Measurements from ENCODE around the gene EPHA8.

The EPHA8 gene

GRCh38 chr1:22619798-22620197, 56.5 kb downstream of the EPHA8 start:
- TF ChIP-seq ZNF274 (IDR thresholded peaks at IDR 0.05; ENCODE audit: low read depth, low read length): no peak
- H3K4me3 ChIP-seq (ENCODE audit: low read length): no peak overlapping the region

DNA sequence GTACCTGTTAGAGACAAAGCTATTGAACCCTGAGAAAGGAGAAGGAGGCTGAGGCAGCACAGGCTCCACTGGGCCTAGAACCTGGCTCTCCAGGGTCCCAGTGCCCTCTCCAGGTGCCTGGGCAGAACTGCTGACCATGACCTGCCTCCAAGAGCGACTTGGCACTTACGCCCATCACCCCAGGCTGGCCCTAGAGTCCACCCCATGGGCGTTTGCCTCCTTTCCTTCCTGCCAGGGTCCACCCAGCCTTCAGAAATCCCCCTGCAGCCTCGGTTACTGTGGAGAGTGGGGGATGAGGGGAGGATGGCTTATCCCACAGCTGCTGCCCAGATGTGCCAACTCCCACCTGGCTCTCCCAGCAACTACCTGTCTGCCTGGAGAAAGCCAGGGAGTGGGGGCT, 58.5 kb downstream of the EPHA8 start:
- no peak overlapping the region for H3K4me3 ChIP-seq (ENCODE audit: low read length)
- TF ChIP-seq ZNF274 (IDR thresholded peaks at IDR 0.05; ENCODE audit: low read depth, low read length): no peak

- TF ChIP-seq ZNF274 (IDR thresholded peaks at IDR 0.05; ENCODE audit: low read depth, low read length): no peak
- H3K4me3 ChIP-seq (ENCODE audit: low read length): no peak overlapping the region
Measured at GRCh38 chr1:22625262-22625925, 62.1 kb downstream of the EPHA8 start.

GRCh38 chr1:22626237-22627157, 63.2 kb downstream of the EPHA8 start:
- no peak for TF ChIP-seq ZNF274 (IDR thresholded peaks at IDR 0.05; ENCODE audit: low read depth, low read length)
- H3K4me3 ChIP-seq (ENCODE audit: low read length): no peak overlapping the region

- no peak for TF ChIP-seq ZNF274 (IDR thresholded peaks at IDR 0.05; ENCODE audit: low read depth, low read length)
- no peak overlapping the region for H3K4me3 ChIP-seq (ENCODE audit: low read length)
Measured at GRCh38 chr1:22627331-22627730, 64.0 kb downstream of the EPHA8 start.

- TF ChIP-seq ZNF274 (IDR thresholded peaks at IDR 0.05; ENCODE audit: low read depth, low read length): no peak
- no peak overlapping the region for H3K4me3 ChIP-seq (ENCODE audit: low read length)
Measured at GRCh38 chr1:22628698-22629444, 65.6 kb downstream of the EPHA8 start.

- no peak for TF ChIP-seq ZNF274 (IDR thresholded peaks at IDR 0.05; ENCODE audit: low read depth, low read length)
- no peak overlapping the region for H3K4me3 ChIP-seq (ENCODE audit: low read length)
Measured at GRCh38 chr1:22629886-22630285, 66.6 kb downstream of the EPHA8 start.

GRCh38 chr1:22633697-22634463, 70.6 kb downstream of the EPHA8 start:
- TF ChIP-seq ZNF274 (IDR thresholded peaks at IDR 0.05; ENCODE audit: low read depth, low read length): no peak
- H3K4me3 ChIP-seq (ENCODE audit: low read length): no peak overlapping the region

DNA sequence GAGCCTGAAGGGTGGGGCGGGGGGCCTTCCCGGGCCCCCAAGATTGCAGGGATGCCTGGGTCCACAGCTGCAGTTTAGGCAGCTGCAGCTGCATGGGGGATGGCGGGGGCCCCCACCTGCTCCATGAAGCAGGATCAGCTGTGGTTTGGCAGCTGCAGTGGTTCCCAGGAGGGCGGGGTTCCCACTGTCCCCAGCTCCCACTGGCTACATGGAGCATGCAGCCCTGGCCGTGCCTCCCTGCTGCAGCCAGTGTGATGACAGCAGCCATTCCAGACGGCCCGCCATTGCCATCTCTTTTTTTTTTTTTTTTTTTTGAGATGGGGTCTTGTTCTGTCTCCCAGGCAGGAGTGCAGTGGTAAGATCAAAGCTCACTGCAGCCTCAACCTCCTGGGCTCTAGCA, 72.1 kb downstream of the EPHA8 start:
- TF ChIP-seq ZNF274 (IDR thresholded peaks at IDR 0.05; ENCODE audit: low read depth, low read length): no peak
- H3K4me3 ChIP-seq (ENCODE audit: low read length): no peak overlapping the region

- H3K4me3 ChIP-seq (ENCODE audit: low read length): no peak within 1 kb of the TSS
- TF ChIP-seq ZNF274 (IDR thresholded peaks at IDR 0.05; ENCODE audit: low read depth, low read length): no peak
Measured at GRCh38 chr1:22636353-22636752, 73.1 kb downstream of the EPHA8 start, which contains the start of gene C1QA. C1QA (plus strand) TSS chr1:22636628; CDS start chr1:22637617, 989 bp downstream.

- no peak overlapping the region for H3K4me3 ChIP-seq (ENCODE audit: low read length)
- no peak for TF ChIP-seq ZNF274 (IDR thresholded peaks at IDR 0.05; ENCODE audit: low read depth, low read length)
Measured at GRCh38 chr1:22636927-22637326, 73.6 kb downstream of the EPHA8 start.

DNA sequence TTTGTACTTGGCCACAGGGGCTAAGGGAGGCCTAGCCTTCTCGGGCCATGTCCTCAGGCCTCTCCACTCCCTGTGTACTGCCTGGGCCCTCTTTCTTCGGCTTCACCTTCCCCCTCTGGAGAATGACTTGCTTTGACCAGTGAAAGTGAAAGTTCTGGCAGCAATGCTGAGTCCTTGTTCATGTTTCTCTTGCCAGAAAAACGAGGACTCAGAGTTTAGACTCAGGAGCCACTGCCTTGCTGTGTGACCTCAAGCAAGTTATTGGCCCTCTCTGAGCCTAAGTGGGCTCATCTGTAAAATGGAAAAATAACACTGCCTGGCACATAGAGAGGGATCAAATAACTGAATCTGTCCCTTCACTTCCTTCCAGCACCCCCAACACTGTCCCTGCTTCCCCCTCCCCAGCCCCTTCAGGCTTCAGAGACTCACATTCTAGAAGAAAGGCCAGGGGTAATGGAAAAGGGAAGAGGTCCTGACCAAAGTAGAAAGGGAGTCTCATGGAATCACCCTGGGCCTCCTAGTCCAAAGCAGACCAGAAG, 74.7 kb downstream of the EPHA8 start:
- no peak for TF ChIP-seq ZNF274 (IDR thresholded peaks at IDR 0.05; ENCODE audit: low read depth, low read length)
- no peak overlapping the region for H3K4me3 ChIP-seq (ENCODE audit: low read length)

DNA sequence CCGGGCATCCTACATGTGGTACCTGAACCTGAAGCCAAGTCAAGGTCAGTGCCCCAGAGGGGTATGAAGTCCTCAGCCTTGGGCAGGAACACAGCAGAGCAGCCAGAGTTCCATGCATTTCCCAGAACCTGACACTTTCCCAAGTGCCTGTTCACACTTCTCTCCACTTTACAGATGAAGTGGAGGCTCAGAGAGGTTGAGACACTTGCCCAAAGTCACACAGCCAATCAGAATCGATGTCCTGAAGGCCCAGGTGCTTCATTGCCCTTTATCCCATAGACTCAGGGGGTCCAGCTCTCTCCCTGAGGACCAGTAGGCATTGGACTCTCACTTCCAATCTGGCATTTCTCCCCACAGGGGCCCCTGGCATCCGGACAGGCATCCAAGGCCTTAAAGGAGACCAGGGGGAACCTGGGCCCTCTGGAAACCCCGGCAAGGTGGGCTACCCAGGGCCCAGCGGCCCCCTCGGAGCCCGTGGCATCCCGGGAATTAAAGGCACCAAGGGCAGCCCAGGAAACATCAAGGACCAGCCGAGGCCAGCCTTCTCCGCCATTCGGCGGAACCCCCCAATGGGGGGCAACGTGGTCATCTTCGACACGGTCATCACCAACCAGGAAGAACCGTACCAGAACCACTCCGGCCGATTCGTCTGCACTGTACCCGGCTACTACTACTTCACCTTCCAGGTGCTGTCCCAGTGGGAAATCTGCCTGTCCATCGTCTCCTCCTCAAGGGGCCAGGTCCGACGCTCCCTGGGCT, 75.4 kb downstream of the EPHA8 start:
- H3K4me3 ChIP-seq (ENCODE audit: low read length): no peak overlapping the region
- TF ChIP-seq ZNF274 (IDR thresholded peaks at IDR 0.05; ENCODE audit: low read depth, low read length): no peak

All from GM08714 (cell line).